ENCODE measurements around the gene KRTAP9-8. TPM values are rescaled to one million over a fixed set of nuclear protein-coding genes. Genes with fewer than 3 reads are reported as not detected.

Gene KRTAP9-8
- total RNA-seq, 2 donors from 2014 or later: not detected

GRCh38 chr17:41284043-41284442 is 46.2 kb downstream of the KRTAP9-8 start:
- no peaks in the 10 kb centered on the region for H3K27me3 Mint-ChIP-seq (ENCODE audit: insufficient read depth)

GRCh38 chr17:41284546-41284945 is 46.7 kb downstream of the KRTAP9-8 start:
- Histone ChIP-seq H3K9me3 (ENCODE audit: control insufficient read depth, low read length) (no peaks in the 10 kb centered on the region), H3K27me3 (ENCODE audit: control insufficient read depth, insufficient read depth, low read length, poor library complexity, severe bottlenecking) (no peaks in the 10 kb centered on the region), H3K4me1 (ENCODE audit: control insufficient read depth, insufficient read depth, low read length) (no peaks in the 10 kb centered on the region), H3K27ac (ENCODE audit: low read depth, low read length) (no peak overlapping the region), H3K9ac (ENCODE audit: extremely low read depth, low read length, poor library complexity, severe bottlenecking) (no peak overlapping the region), H3K4me3 (ENCODE audit: low read length) (no peak overlapping the region), H3K36me3 (ENCODE audit: control insufficient read depth, insufficient read depth, low read length) (no peaks in the 10 kb centered on the region)
- no peak for TF ChIP-seq CTCF (conservative IDR thresholded peaks at IDR 0.05)
- Mint-ChIP-seq H3K36me3 (ENCODE audit: low read depth) (no peaks in the 10 kb centered on the region), H3K9me3 (no peaks in the 10 kb centered on the region), H3K27ac (no peak overlapping the region), H3K4me3 (no peak overlapping the region), H3K27me3 (ENCODE audit: insufficient read depth) (no peaks in the 10 kb centered on the region), H3K4me1 (peaks cover 5% of the 10 kb centered on the region)
- 86 to 96% methylated on average over 1 to 2 of the region's 2 CpGs for WGBS, 2 experiments (ENCODE audit: insufficient coverage in 1 of 2, insufficient read length in 1 of 2)
- no peak for DNase-seq

More at GRCh38 chr17:41284043-41284442, 46.2 kb downstream of the KRTAP9-8 start:
- Mint-ChIP-seq H3K27ac (no peak overlapping the region), H3K4me1 (peaks cover 5% of the 10 kb centered on the region), H3K9me3 (no peaks in the 10 kb centered on the region), H3K4me3 (no peak overlapping the region), H3K36me3 (ENCODE audit: low read depth) (no peaks in the 10 kb centered on the region)
- 87 to 95% methylated on average over 3 of the region's 3 CpGs for WGBS, 2 experiments (ENCODE audit: insufficient coverage in 1 of 2, insufficient read length in 1 of 2)
- Histone ChIP-seq H3K4me3 (ENCODE audit: low read length) (no peak overlapping the region), H3K4me1 (ENCODE audit: control insufficient read depth, insufficient read depth, low read length) (no peaks in the 10 kb centered on the region), H3K9ac (ENCODE audit: extremely low read depth, low read length, poor library complexity, severe bottlenecking) (no peak overlapping the region), H3K27me3 (ENCODE audit: control insufficient read depth, insufficient read depth, low read length, poor library complexity, severe bottlenecking) (no peaks in the 10 kb centered on the region), H3K9me3 (ENCODE audit: control insufficient read depth, low read length) (no peaks in the 10 kb centered on the region), H3K36me3 (ENCODE audit: control insufficient read depth, insufficient read depth, low read length) (no peaks in the 10 kb centered on the region), H3K27ac (ENCODE audit: low read depth, low read length) (no peak overlapping the region)
- TF ChIP-seq CTCF (conservative IDR thresholded peaks at IDR 0.05): no peak
- no peak for DNase-seq

GRCh38 chr17:41287050-41287449 is 49.3 kb downstream of the KRTAP9-8 start:
- Mint-ChIP-seq H3K4me3 (no peak overlapping the region), H3K27ac (no peak overlapping the region), H3K27me3 (ENCODE audit: insufficient read depth) (no peaks in the 10 kb centered on the region), H3K36me3 (ENCODE audit: low read depth) (no peaks in the 10 kb centered on the region), H3K9me3 (no peaks in the 10 kb centered on the region), H3K4me1 (peaks cover 5% of the 10 kb centered on the region)
- H3K27ac ChIP-seq (ENCODE audit: low read depth, low read length): no peak overlapping the region
- H3K27me3 ChIP-seq (ENCODE audit: control insufficient read depth, insufficient read depth, low read length, poor library complexity, severe bottlenecking): no peaks in the 10 kb centered on the region
- no peak overlapping the region for H3K4me3 ChIP-seq (ENCODE audit: low read length)
- DNase-seq: no peak
- 83 to 90% methylated on average over 1 to 3 of the region's 3 CpGs for WGBS, 2 experiments (ENCODE audit: insufficient coverage in 1 of 2, insufficient read length in 1 of 2)
- no peaks in the 10 kb centered on the region for H3K4me1 ChIP-seq (ENCODE audit: control insufficient read depth, insufficient read depth, low read length)
- H3K9ac ChIP-seq (ENCODE audit: extremely low read depth, low read length, poor library complexity, severe bottlenecking): no peak overlapping the region
- H3K9me3 ChIP-seq (ENCODE audit: control insufficient read depth, low read length): no peaks in the 10 kb centered on the region
- no peaks in the 10 kb centered on the region for H3K36me3 ChIP-seq (ENCODE audit: control insufficient read depth, insufficient read depth, low read length)
- no peak for TF ChIP-seq CTCF (conservative IDR thresholded peaks at IDR 0.05)

Other genes with a start within 250 kb of the KRTAP9-8 start
- gene KRTAP3-3, start 243.8 kb upstream of the KRTAP9-8 start, total RNA-seq: not detected
- gene KRTAP3-2, start 238.1 kb upstream of the KRTAP9-8 start, total RNA-seq: not detected
- gene KRTAP3-1, start 228.9 kb upstream of the KRTAP9-8 start, total RNA-seq: not detected
- not detected for gene KRTAP1-5, start 210.8 kb upstream of the KRTAP9-8 start, total RNA-seq
- gene KRTAP1-4, start 207.8 kb upstream of the KRTAP9-8 start, total RNA-seq: not detected
- gene KRTAP1-3, start 203.1 kb upstream of the KRTAP9-8 start, total RNA-seq: not detected
- not detected for gene KRTAP1-1, start 196.5 kb upstream of the KRTAP9-8 start, total RNA-seq
- not detected for gene KRTAP2-1, start 190.7 kb upstream of the KRTAP9-8 start, total RNA-seq
- gene KRTAP2-2, start 182.8 kb upstream of the KRTAP9-8 start, total RNA-seq: not detected
- gene KRTAP2-3, start 177.9 kb upstream of the KRTAP9-8 start, total RNA-seq: not detected
- gene KRTAP2-4, start 172.1 kb upstream of the KRTAP9-8 start, total RNA-seq: not detected
- not detected for gene KRTAP4-7, start 153.8 kb upstream of the KRTAP9-8 start, total RNA-seq
- not detected for gene KRTAP4-8, start 139.9 kb upstream of the KRTAP9-8 start, total RNA-seq
- not detected for gene KRTAP4-16, start 135.8 kb upstream of the KRTAP9-8 start, total RNA-seq
- gene KRTAP4-9, start 132.6 kb upstream of the KRTAP9-8 start, total RNA-seq: not detected
- not detected for gene KRTAP4-11, start 119.6 kb upstream of the KRTAP9-8 start, total RNA-seq
- gene KRTAP4-12, start 113.8 kb upstream of the KRTAP9-8 start, total RNA-seq: not detected
- not detected for gene KRTAP4-6, start 97.5 kb upstream of the KRTAP9-8 start, total RNA-seq
- not detected for gene KRTAP4-5, start 88.2 kb upstream of the KRTAP9-8 start, total RNA-seq
- gene KRTAP4-4, start 77.3 kb upstream of the KRTAP9-8 start, total RNA-seq: not detected
- gene KRTAP4-3, start 69.8 kb upstream of the KRTAP9-8 start, total RNA-seq: not detected
- not detected for gene KRTAP4-2, start 59.8 kb upstream of the KRTAP9-8 start, total RNA-seq
- not detected for gene KRTAP4-1, start 53.1 kb upstream of the KRTAP9-8 start, total RNA-seq
- gene KRTAP9-1, start 48.1 kb upstream of the KRTAP9-8 start, total RNA-seq: not detected
- not detected for gene KRTAP9-2, start 11.4 kb upstream of the KRTAP9-8 start, total RNA-seq
- not detected for gene KRTAP9-3, start 5.5 kb upstream of the KRTAP9-8 start, total RNA-seq
- not detected for gene KRTAP9-4, start 11.7 kb downstream of the KRTAP9-8 start, total RNA-seq
- not detected for gene KRTAP9-9, start 17.4 kb downstream of the KRTAP9-8 start, total RNA-seq
- not detected for gene KRTAP9-6, start 27.4 kb downstream of the KRTAP9-8 start, total RNA-seq
- gene KRTAP9-7, start 37.7 kb downstream of the KRTAP9-8 start, total RNA-seq: not detected
- gene KRTAP29-1, start 64.9 kb downstream of the KRTAP9-8 start, total RNA-seq: not detected
- not detected for gene KRTAP16-1, start 71.3 kb downstream of the KRTAP9-8 start, total RNA-seq
- under 1 TPM; 0.46 to 0.48 TPM for gene KRTAP17-1, start 77.7 kb downstream of the KRTAP9-8 start, total RNA-seq
- gene KRT33A, start 112.8 kb downstream of the KRTAP9-8 start, total RNA-seq: not detected
- gene KRT33B, start 131.8 kb downstream of the KRTAP9-8 start, total RNA-seq: not detected
- not detected for gene KRT34, start 144.3 kb downstream of the KRTAP9-8 start, total RNA-seq
- gene KRT31, start 159.6 kb downstream of the KRTAP9-8 start, total RNA-seq: not detected
- gene KRT37, start 186.6 kb downstream of the KRTAP9-8 start, total RNA-seq: not detected
- gene KRT38, start 203.0 kb downstream of the KRTAP9-8 start, total RNA-seq: not detected
- gene KRT32, start 229.4 kb downstream of the KRTAP9-8 start, total RNA-seq: not detected
- not detected for gene KRT35, start 243.2 kb downstream of the KRTAP9-8 start, total RNA-seq